GM12878 (cell line): ENCODE measurements around the gene ZDHHC11. TPM values are rescaled to one million over a fixed set of nuclear protein-coding genes. Genes with fewer than 3 reads are reported as not detected.
"Not testable (repeated sequence)": the region's sequence is repeated elsewhere in the genome, so short reads cannot be mapped to it uniquely, and the experiment has no call there.

ENCODE experiments used
- ATAC-seq: fragments of 200-7000 bp; cut with Tn5 transposase; 3 replicates; pipeline ENCODE4 v1.9.1; 2020; ENCODE audit warnings: mild to moderate bottlenecking, moderate library complexity
- BruUV-seq: library from RNA; stranded (reverse); fragments of 400-500 nt; replicated peaks from 2 replicates; lab custom pipeline; 2021; lab: Mats Ljungman, UMichigan
- CTCF ChIA-PET: fragments of 300-600 bp; sonication (Branson Sonifier 250); formaldehyde crosslinking; extraction: SDS; loops from one replicate; lab custom pipeline; 2021; ENCODE audit warnings: inconsistent platforms; lab: Yijun Ruan, JAX
- POLR2A ChIA-PET: fragments of 350-600 bp; formaldehyde crosslinking; extraction: SDS; loops from one replicate; lab custom pipeline; 2021; ENCODE audit warnings: inconsistent platforms; lab: Charles Lee
- RAD21 ChIA-PET: fragments of 300-600 bp; sonication (Branson Sonifier 250); formaldehyde crosslinking; loops from one replicate; lab custom pipeline; 2023; ENCODE audit warnings: antibody characterized with exemption; ENCODE audit not compliant: unreplicated experiment; lab: Charles Lee
- SMC1A ChIA-PET: fragments of 300-600 bp; sonication (Branson Sonifier 250); formaldehyde crosslinking; loops from one replicate; lab custom pipeline; 2023; ENCODE audit not compliant: unreplicated experiment, uncharacterized antibody; lab: Charles Lee
- DNase-seq: peaks from one replicate; pipeline ENCODE4 v3.0.0-alpha.2; 2011; ENCODE audit warnings: low read depth, low spot score
- FAIRE-seq: peaks from 3 replicates; lab custom pipeline; 2011; peaks lifted over from hg19 to GRCh38; lab: Jason Lieb, UNC
- H2AFZ ChIP-seq: 2 replicates; pipeline ENCODE4 v1.6.0; 2011; ENCODE audit warnings: low read depth, low read length, control low read depth; ENCODE audit not compliant: control insufficient read depth
- H3K27ac ChIP-seq: 2 replicates; pipeline ENCODE4 v1.5.1; 2011; ENCODE audit warnings: control low read depth; ENCODE audit not compliant: control insufficient read depth, insufficient read depth
- H3K27me3 ChIP-seq, 2 experiments: replicated peaks in 1 of 2; 2 replicates each; pipeline versions ENCODE4 v1.6.0 to v1.6.1; 2011; ENCODE audit warnings: low read length in 1 of 2; ENCODE audit not compliant: control insufficient read depth in 2 of 2, insufficient read depth in 2 of 2
- H3K36me3 ChIP-seq, 2 experiments: 2 replicates each; pipeline ENCODE4 v1.5.1; 2011; ENCODE audit warnings: low read length in 1 of 2; ENCODE audit not compliant: control insufficient read depth in 2 of 2, insufficient read depth in 2 of 2
- H3K4me1 ChIP-seq: 2 replicates; pipeline ENCODE4 v1.6.1; 2011; ENCODE audit warnings: mild to moderate bottlenecking, low read length, moderate library complexity, mixed read lengths; ENCODE audit not compliant: control insufficient read depth, insufficient read depth
- H3K4me2 ChIP-seq: 2 replicates; pipeline ENCODE4 v1.6.0; 2011; ENCODE audit warnings: control low read depth; ENCODE audit not compliant: control insufficient read depth, insufficient read depth
- H3K4me3 ChIP-seq: fragments of 200-600 bp; sonication (generic); 2 replicates; pipeline ENCODE4 v1.5.1; 2016
- H3K79me2 ChIP-seq: 2 replicates; pipeline ENCODE4 v1.6.0; 2011; ENCODE audit warnings: low read length; ENCODE audit not compliant: control insufficient read depth, insufficient read depth
- H3K9ac ChIP-seq: 2 replicates; pipeline ENCODE4 v1.8.0; 2011; ENCODE audit warnings: low read length, control low read depth, mixed read lengths; ENCODE audit not compliant: control insufficient read depth, insufficient read depth
- H3K9me3 ChIP-seq: replicated peaks from 3 replicates; pipeline ENCODE4 v1.5.1; 2011; ENCODE audit warnings: mild to moderate bottlenecking, low read length; ENCODE audit not compliant: control insufficient read depth, insufficient read depth
- H4K20me1 ChIP-seq: 2 replicates; pipeline ENCODE4 v1.6.0; 2011; ENCODE audit not compliant: control insufficient read depth, insufficient read depth
- WGBS: methylation state at CpG from one replicate; pipeline ENCODE4 v1.1.6; 2016; ENCODE audit warnings: low lambda C conversion rate; ENCODE audit not compliant: insufficient replicate concordance, insufficient coverage; ENCODE audit errors: missing lambda C conversion rate; 5-methylcytosine and 5-hydroxymethylcytosine counted together
- in situ Hi-C: fragments of 300-500 bp; cut with MboI; formaldehyde crosslinking; loops from 9 replicates; pipeline ENCODE4 v1.14.3; 2018; ENCODE audit warnings: mixed read lengths
- intact Hi-C: fragments of 100-400 bp; cut with micrococcal nuclease; formaldehyde crosslinking; loops from one replicate; pipeline ENCODE4 v1.14.2; 2022; ENCODE audit not compliant: unreplicated experiment
- polyA plus RNA-seq, 11 experiments: library from polyadenylated mRNA; depleted of rRNA in 4 of 11; unstranded in 6 of 11; stranded (reverse) in 5 of 11; fragments of >200 nt; fragmentation: Nextera tagmentation in 4 of 11; fragmentation: Illumina TruSeq in 1 of 11; extraction: Ambion mirVana in 4 of 11; extraction: Trizol in 1 of 11; gene quantifications; 1 replicate in 1 of 11; 2 replicates in 10 of 11; pipeline versions ENCODE4 v1.2.1 to v1.2.3, GENCODE V29; 2011 to 2016; ENCODE audit warnings: inconsistent platforms in 2 of 11, missing spikeins in 2 of 11, low read depth in 1 of 11
- total RNA-seq, 4 experiments: library from RNA; depleted of rRNA in 3 of 4; stranded (reverse); fragments of >200 nt in 3 of 4; fragmentation: Illumina TruSeq in 1 of 4; extraction: Trizol in 1 of 4; gene quantifications; 2 replicates each; pipeline versions ENCODE4 v1.2.1 to v1.2.3, GENCODE V29; 2013 to 2021

Gene ZDHHC11
- total and polyA plus RNA-seq, 10 of the 15 experiments (the other 5 are each of a cell fraction or from before 2014, with no cell fraction given): 0.04 to 1.4 (median 0.30) TPM

GRCh38 chr5:838431-838851, 12.3 kb downstream of the ZDHHC11 start:
- H3K4me2 ChIP-seq, POLR2A ChIA-PET, DNase-seq, H4K20me1 ChIP-seq, FAIRE-seq, H3K9ac ChIP-seq, H3K4me1 ChIP-seq, in situ Hi-C loops, H3K36me3 ChIP-seq, H3K9me3 ChIP-seq, H3K27me3 ChIP-seq, H3K4me3 ChIP-seq, intact Hi-C loops, BruUV-seq, CTCF ChIA-PET, H3K27ac ChIP-seq, SMC1A ChIA-PET, RAD21 ChIA-PET, H2AFZ ChIP-seq, H3K79me2 ChIP-seq: not testable (repeated sequence)
- 50% methylated on average over 8 of the region's 10 CpGs for WGBS
- ATAC-seq: 0 out of 3 replicates have a peak, but pooled peaks have one; percentile 29

- H3K4me1 ChIP-seq, in situ Hi-C loops, DNase-seq, POLR2A ChIA-PET, H3K4me3 ChIP-seq, H4K20me1 ChIP-seq, H3K79me2 ChIP-seq, ATAC-seq, H3K36me3 ChIP-seq, intact Hi-C loops, SMC1A ChIA-PET, CTCF ChIA-PET, FAIRE-seq, BruUV-seq, H2AFZ ChIP-seq, H3K27me3 ChIP-seq, H3K9ac ChIP-seq, RAD21 ChIA-PET, H3K27ac ChIP-seq, H3K4me2 ChIP-seq, H3K9me3 ChIP-seq: not testable (repeated sequence)
- WGBS: 35% methylated on average over 8 of the region's 14 CpGs
These were observed 13.1 kb downstream of the ZDHHC11 start for GRCh38 chr5:837621-838121.

DNA sequence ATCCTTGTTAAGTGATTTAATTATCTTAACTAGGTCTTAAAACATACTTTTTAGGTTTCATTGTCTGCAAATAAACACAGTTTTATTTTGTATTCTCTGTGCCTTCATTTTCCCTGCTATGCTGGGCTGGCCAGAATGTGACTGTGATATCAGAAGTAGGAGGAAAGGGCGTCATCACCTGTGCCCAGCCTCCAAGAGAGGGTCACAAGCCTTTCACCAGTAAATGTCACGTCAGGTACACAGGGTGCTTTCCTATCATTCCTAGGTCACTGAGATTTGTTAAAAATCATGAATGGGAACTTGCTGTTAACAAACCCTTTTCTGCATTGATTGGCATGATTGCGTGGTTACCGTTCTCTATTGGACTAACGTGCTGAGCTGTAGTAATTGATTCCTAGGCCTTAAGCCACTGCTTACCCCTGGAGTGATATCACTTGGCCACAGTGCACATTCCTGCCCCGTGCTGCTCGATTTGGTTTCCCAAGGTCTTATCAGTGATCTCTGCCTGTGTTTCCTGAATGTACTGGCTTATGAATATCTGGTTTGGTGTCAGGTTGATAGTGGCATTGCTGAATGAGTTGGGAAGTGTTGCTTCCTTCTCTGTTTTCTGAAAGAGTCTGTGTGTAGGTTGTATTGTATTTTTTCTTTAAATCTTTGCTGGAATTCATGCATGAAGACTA, 14.7 kb downstream of the ZDHHC11 start:
- H4K20me1 ChIP-seq, FAIRE-seq, H3K9ac ChIP-seq, POLR2A ChIA-PET, H3K27me3 ChIP-seq, ATAC-seq, H3K4me1 ChIP-seq, RAD21 ChIA-PET, H3K79me2 ChIP-seq, H3K4me3 ChIP-seq, intact Hi-C loops, BruUV-seq, CTCF ChIA-PET, H3K9me3 ChIP-seq, H3K4me2 ChIP-seq, H3K36me3 ChIP-seq, H2AFZ ChIP-seq, in situ Hi-C loops, SMC1A ChIA-PET, DNase-seq, H3K27ac ChIP-seq: not testable (repeated sequence)
- WGBS: 60% methylated on average over 7 of the region's 7 CpGs

- H3K36me3 ChIP-seq, H3K9me3 ChIP-seq, H4K20me1 ChIP-seq, POLR2A ChIA-PET, H3K4me1 ChIP-seq, H3K27me3 ChIP-seq, in situ Hi-C loops, SMC1A ChIA-PET, intact Hi-C loops, RAD21 ChIA-PET, H3K79me2 ChIP-seq, H3K4me3 ChIP-seq, H3K4me2 ChIP-seq, BruUV-seq, H3K9ac ChIP-seq, ATAC-seq, H3K27ac ChIP-seq, DNase-seq, H2AFZ ChIP-seq, CTCF ChIA-PET, FAIRE-seq: not testable (repeated sequence)
- WGBS: 0% methylated on average over 2 of the region's 2 CpGs
These were observed 16.8 kb downstream of the ZDHHC11 start for GRCh38 chr5:834013-834412.
